ENCODE measurements around the gene ARSG. TPM values are rescaled to one million over a fixed set of nuclear protein-coding genes. Genes with fewer than 3 reads are reported as not detected.
A peak's percentile ranks its signal among the peaks of the same experiment; 100 is the strongest.

The ARSG gene
- total RNA-seq, 1 experiment from 2014 or later = 63.2 TPM

GRCh38 chr17:68289473-68289872 is 1.8 kb upstream of the ARSG start:
- Histone ChIP-seq H3K4me1 (ENCODE audit: low read length) (peaks cover 68% of the 10 kb centered on the region), H3K4me2 (ENCODE audit: low read depth, low read length, poor library complexity, severe bottlenecking) (peak overlapping the region; percentile 87), H3K9me2 (replicated peaks; ENCODE audit: insufficient read depth, low read length) (no peaks in the 10 kb centered on the region), H3K4me3 (ENCODE audit: low read length) (peak overlapping the region; percentile 95), H2AFZ (ENCODE audit: low read length) (no peak overlapping the region), H3K9ac (ENCODE audit: low read length) (peak overlapping the region; percentile 99), H3K27me3 (ENCODE audit: low read length) (no peaks in the 10 kb centered on the region), H3K9me3 (ENCODE audit: low read length) (no peaks in the 10 kb centered on the region), H3K27ac (ENCODE audit: low read length) (peak overlapping the region; percentile 97), H3K36me3 (ENCODE audit: insufficient read depth, low read length) (peaks cover 13% of the 10 kb centered on the region), H4K20me1 (ENCODE audit: insufficient read depth, low read depth, low read length) (no peaks in the 10 kb centered on the region), H3K79me2 (ENCODE audit: low read length) (peaks cover 65% of the 10 kb centered on the region)
- peak; percentile 79 for DNase-seq

- peaks cover 10% of the 10 kb centered on the region for H3K36me3 ChIP-seq (ENCODE audit: insufficient read depth, low read length)
- no peak overlapping the region for H2AFZ ChIP-seq (ENCODE audit: low read length)
- no peaks in the 10 kb centered on the region for H3K9me3 ChIP-seq (ENCODE audit: low read length)
- DNase-seq = no peak
- peak overlapping the region; percentile 99 for H3K9ac ChIP-seq (ENCODE audit: low read length)
- H3K79me2 ChIP-seq (ENCODE audit: low read length) = peaks cover 65% of the 10 kb centered on the region
- peak overlapping the region; percentile 87 for H3K4me2 ChIP-seq (ENCODE audit: low read depth, low read length, poor library complexity, severe bottlenecking)
- no peaks in the 10 kb centered on the region for H3K9me2 ChIP-seq (replicated peaks; ENCODE audit: insufficient read depth, low read length)
- peak overlapping the region; percentile 95 for H3K4me3 ChIP-seq (ENCODE audit: low read length)
- H3K4me1 ChIP-seq (ENCODE audit: low read length) = peaks cover 68% of the 10 kb centered on the region
- H4K20me1 ChIP-seq (ENCODE audit: insufficient read depth, low read depth, low read length) = no peaks in the 10 kb centered on the region
- H3K27me3 ChIP-seq (ENCODE audit: low read length) = no peaks in the 10 kb centered on the region
- peak overlapping the region; percentile 97 for H3K27ac ChIP-seq (ENCODE audit: low read length)
Measured at GRCh38 chr17:68289936-68290267, 1.4 kb upstream of the ARSG start.

- peaks cover 67% of the 10 kb centered on the region for H3K4me1 ChIP-seq (ENCODE audit: low read length)
- no peaks in the 10 kb centered on the region for H4K20me1 ChIP-seq (ENCODE audit: insufficient read depth, low read depth, low read length)
- H3K27me3 ChIP-seq (ENCODE audit: low read length) = no peaks in the 10 kb centered on the region
- H3K9me3 ChIP-seq (ENCODE audit: low read length) = no peaks in the 10 kb centered on the region
- H2AFZ ChIP-seq (ENCODE audit: low read length) = no peak overlapping the region
- H3K4me2 ChIP-seq (ENCODE audit: low read depth, low read length, poor library complexity, severe bottlenecking) = peak overlapping the region; percentile 87
- H3K9ac ChIP-seq (ENCODE audit: low read length) = peak overlapping the region; percentile 99
- H3K36me3 ChIP-seq (ENCODE audit: insufficient read depth, low read length) = peaks cover 10% of the 10 kb centered on the region
- H3K79me2 ChIP-seq (ENCODE audit: low read length) = peaks cover 65% of the 10 kb centered on the region
- H3K9me2 ChIP-seq (replicated peaks; ENCODE audit: insufficient read depth, low read length) = no peaks in the 10 kb centered on the region
- peak overlapping the region; percentile 97 for H3K27ac ChIP-seq (ENCODE audit: low read length)
- peak overlapping the region; percentile 95 for H3K4me3 ChIP-seq (ENCODE audit: low read length)
- peak; percentile 74 for DNase-seq
Measured at GRCh38 chr17:68290268-68290954, 884 bp upstream of the ARSG start.

- H3K4me1 ChIP-seq (ENCODE audit: low read length) = peaks cover 57% of the 10 kb centered on the region
- DNase-seq = peak; percentile 98
- H2AFZ ChIP-seq (ENCODE audit: low read length) = 0 out of 2 replicates have a peak overlapping the region, but pooled peaks have one; percentile 11
- H3K79me2 ChIP-seq (ENCODE audit: low read length) = peaks cover 61% of the 10 kb centered on the region
- peak overlapping the region; percentile 99 for H3K9ac ChIP-seq (ENCODE audit: low read length)
- peak overlapping the region; percentile 95 for H3K4me3 ChIP-seq (ENCODE audit: low read length)
- H3K36me3 ChIP-seq (ENCODE audit: insufficient read depth, low read length) = no peaks in the 10 kb centered on the region; the same call in 1 of the 2 replicates
- H4K20me1 ChIP-seq (ENCODE audit: insufficient read depth, low read depth, low read length) = no peaks in the 10 kb centered on the region
- H3K9me2 ChIP-seq (replicated peaks; ENCODE audit: insufficient read depth, low read length) = no peaks in the 10 kb centered on the region
- peak overlapping the region; percentile 87 for H3K4me2 ChIP-seq (ENCODE audit: low read depth, low read length, poor library complexity, severe bottlenecking)
- H3K27me3 ChIP-seq (ENCODE audit: low read length) = no peaks in the 10 kb centered on the region
- H3K27ac ChIP-seq (ENCODE audit: low read length) = peak overlapping the region; percentile 97
- no peaks in the 10 kb centered on the region for H3K9me3 ChIP-seq (ENCODE audit: low read length)
Measured at GRCh38 chr17:68291836-68292688, 767 bp downstream of the ARSG start.

GRCh38 chr17:68292689-68293040 is 1.4 kb downstream of the ARSG start:
- DNase-seq = no peak
- H3K79me2 ChIP-seq (ENCODE audit: low read length) = peaks cover 58% of the 10 kb centered on the region
- H3K4me1 ChIP-seq (ENCODE audit: low read length) = peaks cover 51% of the 10 kb centered on the region
- H3K27me3 ChIP-seq (ENCODE audit: low read length) = no peaks in the 10 kb centered on the region
- no peaks in the 10 kb centered on the region; the same call in 1 of the 2 replicates for H3K36me3 ChIP-seq (ENCODE audit: insufficient read depth, low read length)
- H3K9me2 ChIP-seq (replicated peaks; ENCODE audit: insufficient read depth, low read length) = no peaks in the 10 kb centered on the region
- peak overlapping the region; percentile 99 for H3K9ac ChIP-seq (ENCODE audit: low read length)
- H3K4me3 ChIP-seq (ENCODE audit: low read length) = peak overlapping the region; percentile 95
- H3K4me2 ChIP-seq (ENCODE audit: low read depth, low read length, poor library complexity, severe bottlenecking) = peak overlapping the region; percentile 87
- peak overlapping the region; percentile 97 for H3K27ac ChIP-seq (ENCODE audit: low read length)
- no peaks in the 10 kb centered on the region for H3K9me3 ChIP-seq (ENCODE audit: low read length)
- H4K20me1 ChIP-seq (ENCODE audit: insufficient read depth, low read depth, low read length) = no peaks in the 10 kb centered on the region
- H2AFZ ChIP-seq (ENCODE audit: low read length) = no peak overlapping the region

- Histone ChIP-seq H3K9ac (ENCODE audit: low read length) (peak overlapping the region; percentile 61), H2AFZ (ENCODE audit: low read length) (no peak overlapping the region), H3K27me3 (ENCODE audit: low read length) (no peaks in the 10 kb centered on the region), H3K9me2 (replicated peaks; ENCODE audit: insufficient read depth, low read length) (no peaks in the 10 kb centered on the region), H3K4me2 (ENCODE audit: low read depth, low read length, poor library complexity, severe bottlenecking) (peak overlapping the region; percentile 87), H3K27ac (ENCODE audit: low read length) (peak overlapping the region; percentile 97), H3K4me1 (ENCODE audit: low read length) (peaks cover 41% of the 10 kb centered on the region), H3K79me2 (ENCODE audit: low read length) (peaks cover 56% of the 10 kb centered on the region), H3K4me3 (ENCODE audit: low read length) (peak overlapping the region; percentile 95), H4K20me1 (ENCODE audit: insufficient read depth, low read depth, low read length) (no peaks in the 10 kb centered on the region), H3K9me3 (ENCODE audit: low read length) (no peaks in the 10 kb centered on the region), H3K36me3 (ENCODE audit: insufficient read depth, low read length) (no peaks in the 10 kb centered on the region; the same call in 1 of the 2 replicates)
- peak; percentile 54 for DNase-seq
Measured at GRCh38 chr17:68293490-68294195, 2.3 kb downstream of the ARSG start.

GRCh38 chr17:68294196-68294555 is 2.9 kb downstream of the ARSG start:
- Histone ChIP-seq H3K9me3 (ENCODE audit: low read length) (no peaks in the 10 kb centered on the region), H2AFZ (ENCODE audit: low read length) (no peak overlapping the region), H3K27ac (ENCODE audit: low read length) (peak overlapping the region; percentile 97), H4K20me1 (ENCODE audit: insufficient read depth, low read depth, low read length) (no peaks in the 10 kb centered on the region), H3K79me2 (ENCODE audit: low read length) (peaks cover 55% of the 10 kb centered on the region), H3K9ac (ENCODE audit: low read length) (peak overlapping the region; percentile 61), H3K36me3 (ENCODE audit: insufficient read depth, low read length) (no peaks in the 10 kb centered on the region; the same call in 1 of the 2 replicates), H3K4me3 (ENCODE audit: low read length) (peak overlapping the region; percentile 95), H3K9me2 (replicated peaks; ENCODE audit: insufficient read depth, low read length) (no peaks in the 10 kb centered on the region), H3K4me1 (ENCODE audit: low read length) (peaks cover 36% of the 10 kb centered on the region), H3K4me2 (ENCODE audit: low read depth, low read length, poor library complexity, severe bottlenecking) (peak overlapping the region; percentile 87), H3K27me3 (ENCODE audit: low read length) (no peaks in the 10 kb centered on the region)
- DNase-seq = peak; percentile 85

GRCh38 chr17:68294617-68295016 is 3.3 kb downstream of the ARSG start:
- Histone ChIP-seq H3K36me3 (ENCODE audit: insufficient read depth, low read length) (no peaks in the 10 kb centered on the region; the same call in 1 of the 2 replicates), H3K4me1 (ENCODE audit: low read length) (peaks cover 31% of the 10 kb centered on the region), H4K20me1 (ENCODE audit: insufficient read depth, low read depth, low read length) (no peaks in the 10 kb centered on the region), H3K4me2 (ENCODE audit: low read depth, low read length, poor library complexity, severe bottlenecking) (peak overlapping the region; percentile 87), H3K27ac (ENCODE audit: low read length) (peak overlapping the region; percentile 97), H3K79me2 (ENCODE audit: low read length) (peaks cover 51% of the 10 kb centered on the region), H3K9ac (ENCODE audit: low read length) (peak overlapping the region; percentile 61), H3K9me3 (ENCODE audit: low read length) (no peaks in the 10 kb centered on the region), H2AFZ (ENCODE audit: low read length) (no peak overlapping the region), H3K27me3 (ENCODE audit: low read length) (no peaks in the 10 kb centered on the region), H3K4me3 (ENCODE audit: low read length) (peak overlapping the region; percentile 95; the same call in 1 of the 2 replicates), H3K9me2 (replicated peaks; ENCODE audit: insufficient read depth, low read length) (no peaks in the 10 kb centered on the region)
- no peak for DNase-seq
